H9 (cell line): Measurements from ENCODE around the gene SDR42E1. TPM values are rescaled to one million over a fixed set of nuclear protein-coding genes. Genes with fewer than 3 reads are reported as not detected.

Source experiments
- DNase-seq: peaks from one replicate; pipeline ENCODE4 v3.0.0-alpha.2; 2017
- H2AFZ ChIP-seq: one replicate; pipeline ENCODE4 v1.6.1; 2013; ENCODE audit warnings: mild to moderate bottlenecking, low read length, control low read depth, moderate library complexity
- H2AK5ac ChIP-seq: 2 replicates; pipeline ENCODE4 v1.6.1; 2013; ENCODE audit warnings: low read length, control low read depth, mixed read lengths; ENCODE audit not compliant: insufficient read length
- H2BK120ac ChIP-seq: one replicate; pipeline ENCODE4 v1.6.1; 2013; ENCODE audit warnings: low read depth, mild to moderate bottlenecking, low read length, control low read depth, inconsistent platforms; ENCODE audit not compliant: poor library complexity, severe bottlenecking
- H2BK12ac ChIP-seq: 2 replicates; pipeline ENCODE4 v1.6.1; 2013; ENCODE audit warnings: low read length, control low read depth, mixed read lengths, low read depth; ENCODE audit not compliant: insufficient read length
- H2BK15ac ChIP-seq: 2 replicates; pipeline ENCODE4 v1.6.1; 2013; ENCODE audit warnings: low read depth, low read length, control low read depth
- H2BK20ac ChIP-seq: one replicate; pipeline ENCODE4 v1.6.1; 2013; ENCODE audit warnings: low read depth, mild to moderate bottlenecking, low read length, control low read depth, inconsistent platforms; ENCODE audit not compliant: poor library complexity, severe bottlenecking
- H2BK5ac ChIP-seq: 2 replicates; pipeline ENCODE4 v1.6.1; 2013; ENCODE audit warnings: low read length, control low read depth, mixed read lengths; ENCODE audit not compliant: insufficient read length
- H3K14ac ChIP-seq: 2 replicates; pipeline ENCODE4 v1.6.1; 2013; ENCODE audit warnings: low read length, control low read depth; ENCODE audit not compliant: insufficient read depth
- H3K18ac ChIP-seq: 2 replicates; pipeline ENCODE4 v1.6.1; 2013; ENCODE audit warnings: low read depth, mild to moderate bottlenecking, mixed read lengths, low read length, control low read depth; ENCODE audit not compliant: insufficient read length
- H3K23ac ChIP-seq: 2 replicates; pipeline ENCODE4 v1.6.1; 2013; ENCODE audit warnings: low read length, control low read depth, mixed read lengths, low read depth; ENCODE audit not compliant: insufficient read length
- H3K23me2 ChIP-seq: 2 replicates; pipeline ENCODE4 v1.6.1; 2013; ENCODE audit warnings: low read depth, mild to moderate bottlenecking, mixed read lengths, low read length, control low read depth; ENCODE audit not compliant: insufficient read length, poor library complexity, severe bottlenecking
- H3K27ac ChIP-seq: 2 replicates; pipeline ENCODE4 v1.5.1; 2013; ENCODE audit warnings: low read length, control low read depth, mixed read lengths, low read depth; ENCODE audit not compliant: insufficient read length
- H3K27me3 ChIP-seq: 2 replicates; pipeline ENCODE4 v1.6.1; 2013; ENCODE audit warnings: low read length, control low read depth, inconsistent platforms; ENCODE audit not compliant: insufficient read depth
- H3K4ac ChIP-seq: 2 replicates; pipeline ENCODE4 v1.6.1; 2013; ENCODE audit warnings: low read depth, mild to moderate bottlenecking, control low read depth, inconsistent platforms, low read length, moderate library complexity
- H3K4me1 ChIP-seq: 2 replicates; pipeline ENCODE4 v1.6.1; 2013; ENCODE audit warnings: low read length, control low read depth, inconsistent platforms; ENCODE audit not compliant: insufficient read depth
- H3K4me2 ChIP-seq: 2 replicates; pipeline ENCODE4 v1.6.1; 2013; ENCODE audit warnings: low read length, control low read depth, mixed read lengths; ENCODE audit not compliant: insufficient read length, insufficient read depth
- H3K56ac ChIP-seq: 2 replicates; pipeline ENCODE4 v1.6.1; 2013; ENCODE audit warnings: low read depth, mild to moderate bottlenecking, mixed read lengths, low read length, control low read depth; ENCODE audit not compliant: insufficient read length
- H3K79me1 ChIP-seq: 2 replicates; pipeline ENCODE4 v1.6.1; 2013; ENCODE audit warnings: low read depth, mild to moderate bottlenecking, moderate library complexity, low read length, control low read depth, inconsistent platforms; ENCODE audit not compliant: insufficient read depth, poor library complexity, severe bottlenecking
- H3K79me2 ChIP-seq: 2 replicates; pipeline ENCODE4 v1.6.1; 2013; ENCODE audit warnings: low read length, control low read depth, inconsistent platforms; ENCODE audit not compliant: insufficient read depth
- H3K9ac ChIP-seq: 2 replicates; pipeline ENCODE4 v1.6.1; 2013; ENCODE audit warnings: low read length, control low read depth, mixed read lengths; ENCODE audit not compliant: insufficient read length; ENCODE audit errors: extremely low read depth
- H3K9me3 ChIP-seq: one replicate; pipeline ENCODE4 v1.6.1; 2013; ENCODE audit warnings: low read depth, low read length, inconsistent platforms; ENCODE audit not compliant: control insufficient read depth
- H3T11ph ChIP-seq: one replicate; pipeline ENCODE4 v1.6.1; 2013; ENCODE audit warnings: mild to moderate bottlenecking, low read length, control low read depth, inconsistent platforms
- H4K20me1 ChIP-seq: one replicate; pipeline ENCODE4 v1.6.1; 2013; ENCODE audit not compliant: control insufficient read depth, insufficient read length, insufficient read depth
- H4K5ac ChIP-seq: 2 replicates; pipeline ENCODE4 v1.6.1; 2013; ENCODE audit warnings: low read depth, mild to moderate bottlenecking, mixed read lengths, low read length, control low read depth; ENCODE audit not compliant: insufficient read length
- H4K8ac ChIP-seq: replicated peaks from 2 replicates; pipeline ENCODE4 v1.6.1; 2013; ENCODE audit warnings: low read length, control low read depth, mixed read lengths, low read depth; ENCODE audit not compliant: insufficient read length
- H4K91ac ChIP-seq: 2 replicates; pipeline ENCODE4 v1.6.1; 2013; ENCODE audit warnings: low read depth, mild to moderate bottlenecking, moderate library complexity, mixed read lengths, low read length, control low read depth; ENCODE audit not compliant: insufficient read length
- H3K27ac Mint-ChIP-seq, 3 experiments: 2 replicates in 2 of 3; 3 replicates in 1 of 3; pipeline ENCODE4 v1.8.0; 2020 to 2021; ENCODE audit warnings: mixed read lengths in 3 of 3, mild to moderate bottlenecking in 1 of 3, moderate library complexity in 1 of 3
- H3K27me3 Mint-ChIP-seq: 2 replicates; pipeline ENCODE4 v1.8.0; 2021; ENCODE audit warnings: low read depth, mild to moderate bottlenecking, moderate library complexity, mixed read lengths
- H3K36me3 Mint-ChIP-seq, 3 experiments: 2 replicates in 2 of 3; 3 replicates in 1 of 3; pipeline ENCODE4 v1.8.0; 2020 to 2021; ENCODE audit warnings: low read depth in 3 of 3, mixed read lengths in 3 of 3; ENCODE audit not compliant: insufficient read depth in 1 of 3
- H3K4me1 Mint-ChIP-seq, 2 experiments: 2 replicates each; pipeline ENCODE4 v1.8.0; 2020; ENCODE audit warnings: mixed read lengths in 2 of 2
- H3K4me3 Mint-ChIP-seq, 2 experiments: 2 replicates in 1 of 2; 3 replicates in 1 of 2; pipeline ENCODE4 v1.8.0; 2020 to 2021; ENCODE audit warnings: mild to moderate bottlenecking in 2 of 2, mixed read lengths in 2 of 2, moderate library complexity in 1 of 2
- H3K9me3 Mint-ChIP-seq, 2 experiments: 2 replicates in 1 of 2; 3 replicates in 1 of 2; pipeline ENCODE4 v1.8.0; 2020; ENCODE audit warnings: mild to moderate bottlenecking in 2 of 2, mixed read lengths in 2 of 2, moderate library complexity in 1 of 2
- WGBS: extraction: QIAGEN DNeasy Blood & Tissue Kit; methylation state at CpG from one replicate; pipeline ENCODE4 v1.1.7; 2013; ENCODE audit warnings: missing lambda C conversion rate, low lambda C conversion rate, mixed read lengths; ENCODE audit not compliant: insufficient read length; ENCODE audit errors: extremely low coverage; 5-methylcytosine and 5-hydroxymethylcytosine counted together
- total RNA-seq: library from RNA; stranded (reverse); gene quantifications from 2 replicates; pipeline ENCODE4 v1.2.1, GENCODE V29; 2021
- TF ChIP-seq, protein P1 (sequence below): fragments of 200-600 bp; sonication (generic); conservative IDR thresholded peaks from 3 replicates; pipeline ENCODE4 v1.8.0; 2021; ENCODE audit warnings: antibody characterized with exemption, mild to moderate bottlenecking

SDR42E1 gene
- total RNA-seq, 1 experiment from 2014 or later, result not detected

DNA sequence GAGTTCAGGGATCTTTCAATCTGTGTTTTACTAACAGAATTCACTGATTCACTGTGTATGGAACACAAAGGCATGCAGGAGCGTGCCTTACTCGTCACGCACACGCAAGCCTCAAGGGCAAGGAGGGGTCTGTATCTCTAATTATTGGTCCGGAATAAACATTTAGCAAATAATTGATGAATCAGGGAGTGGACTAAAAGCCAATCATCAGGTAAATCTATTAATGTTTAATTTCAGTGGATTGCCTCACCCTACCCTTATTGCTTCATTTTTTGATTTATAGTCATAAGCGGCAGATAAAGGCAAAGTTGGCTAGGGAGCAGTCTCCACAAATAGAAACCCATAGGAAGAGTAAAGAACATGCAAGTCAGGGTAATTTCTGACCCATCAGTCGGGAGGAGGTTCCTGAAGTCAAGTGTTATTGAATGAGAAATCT, 16.4 kb upstream of the SDR42E1 start:
- H3K27me3 ChIP-seq, result no peaks in the 10 kb centered on the region

More for the DNA sequence above, 16.4 kb upstream of the SDR42E1 start:
- H4K20me1 ChIP-seq, result no peaks in the 10 kb centered on the region
- no peak for DNase-seq
- Mint-ChIP-seq H3K27me3 (peaks cover 16% of the 10 kb centered on the region), H3K9me3 (peaks cover 0 to 3% of the 10 kb centered on the region in 2 experiments; a peak in 1 of 5 replicates), H3K4me1 (no peaks in the 10 kb centered on the region), H3K36me3 (no peaks in the 10 kb centered on the region), H3K27ac (no peak overlapping the region), H3K4me3 (no peak overlapping the region)
- H4K5ac ChIP-seq, result no peak overlapping the region
- no peak overlapping the region for H3T11ph ChIP-seq
- no peak overlapping the region for H2BK15ac ChIP-seq
- WGBS, result no CpG with 5 or more reads among the region's 7 CpGs
- H2AK5ac ChIP-seq, result no peak overlapping the region
- H3K56ac ChIP-seq, result no peak overlapping the region
- no peak overlapping the region for H2BK12ac ChIP-seq
- no peak overlapping the region for H2BK120ac ChIP-seq
- H3K9ac ChIP-seq, result no peak overlapping the region
- H3K4me2 ChIP-seq, result no peak overlapping the region
- TF ChIP-seq, protein P1, sequence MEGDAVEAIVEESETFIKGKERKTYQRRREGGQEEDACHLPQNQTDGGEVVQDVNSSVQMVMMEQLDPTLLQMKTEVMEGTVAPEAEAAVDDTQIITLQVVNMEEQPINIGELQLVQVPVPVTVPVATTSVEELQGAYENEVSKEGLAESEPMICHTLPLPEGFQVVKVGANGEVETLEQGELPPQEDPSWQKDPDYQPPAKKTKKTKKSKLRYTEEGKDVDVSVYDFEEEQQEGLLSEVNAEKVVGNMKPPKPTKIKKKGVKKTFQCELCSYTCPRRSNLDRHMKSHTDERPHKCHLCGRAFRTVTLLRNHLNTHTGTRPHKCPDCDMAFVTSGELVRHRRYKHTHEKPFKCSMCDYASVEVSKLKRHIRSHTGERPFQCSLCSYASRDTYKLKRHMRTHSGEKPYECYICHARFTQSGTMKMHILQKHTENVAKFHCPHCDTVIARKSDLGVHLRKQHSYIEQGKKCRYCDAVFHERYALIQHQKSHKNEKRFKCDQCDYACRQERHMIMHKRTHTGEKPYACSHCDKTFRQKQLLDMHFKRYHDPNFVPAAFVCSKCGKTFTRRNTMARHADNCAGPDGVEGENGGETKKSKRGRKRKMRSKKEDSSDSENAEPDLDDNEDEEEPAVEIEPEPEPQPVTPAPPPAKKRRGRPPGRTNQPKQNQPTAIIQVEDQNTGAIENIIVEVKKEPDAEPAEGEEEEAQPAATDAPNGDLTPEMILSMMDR, result no peak
- no peaks in the 10 kb centered on the region for H3K9me3 ChIP-seq
- H2AFZ ChIP-seq, result no peak overlapping the region
- H3K23ac ChIP-seq, result no peak overlapping the region
- H3K4ac ChIP-seq, result no peak overlapping the region
- no peaks in the 10 kb centered on the region for H3K79me2 ChIP-seq
- H3K18ac ChIP-seq, result no peak overlapping the region
- H4K8ac ChIP-seq, result no peak overlapping the region
- no peaks in the 10 kb centered on the region for H3K23me2 ChIP-seq
- H2BK5ac ChIP-seq, result no peak overlapping the region
- H4K91ac ChIP-seq, result no peak overlapping the region
- H3K4me1 ChIP-seq, result no peaks in the 10 kb centered on the region; the same call in 1 of the 2 replicates
- H2BK20ac ChIP-seq, result no peak overlapping the region
- H3K14ac ChIP-seq, result no peak overlapping the region
- H3K79me1 ChIP-seq, result no peaks in the 10 kb centered on the region
- no peak overlapping the region for H3K27ac ChIP-seq
